Activated CD8-positive, alpha-beta T cell treated with anti-CD3 and anti-CD28 coated beads for 36 hours (primary cell): ENCODE data around the gene MRPL22. TPM values are rescaled to one million over a fixed set of nuclear protein-coding genes. Genes with fewer than 3 reads are reported as not detected.

Source experiments
- ATAC-seq: fragments of 200-7000 bp; cut with Tn5 transposase; one replicate; pipeline ENCODE4 v1.10.0; 2021; ENCODE audit warnings: mild to moderate bottlenecking, moderate library complexity
- CTCF ChIA-PET: fragments of 350-600 bp; sonication (Branson Sonifier 250); formaldehyde crosslinking; loops from one replicate; lab custom pipeline; 2021; ENCODE audit warnings: antibody characterized with exemption; lab: Charles Lee
- POLR2A ChIA-PET: fragments of 350-600 bp; sonication (Branson Sonifier 250); formaldehyde crosslinking; loops from one replicate; lab custom pipeline; 2021; ENCODE audit warnings: antibody characterized with exemption; lab: Charles Lee
- DNase-seq: peaks from one replicate; pipeline ENCODE4 v3.0.0-alpha.2; 2020
- H3K27ac Mint-ChIP-seq: one replicate; pipeline ENCODE4 v1.8.0; 2021; ENCODE audit warnings: mild to moderate bottlenecking, mixed read lengths
- H3K27me3 Mint-ChIP-seq: one replicate; pipeline ENCODE4 v1.8.0; 2021; ENCODE audit warnings: mixed read lengths
- H3K36me3 Mint-ChIP-seq: one replicate; pipeline ENCODE4 v1.8.0; 2021; ENCODE audit warnings: low read depth, mixed read lengths
- H3K4me1 Mint-ChIP-seq: one replicate; pipeline ENCODE4 v1.8.0; 2021; ENCODE audit warnings: low read depth, mixed read lengths
- H3K4me3 Mint-ChIP-seq: one replicate; pipeline ENCODE4 v1.8.0; 2021; ENCODE audit warnings: mild to moderate bottlenecking, moderate library complexity, mixed read lengths
- H3K9me3 Mint-ChIP-seq: one replicate; pipeline ENCODE4 v1.8.0; 2021; ENCODE audit warnings: mixed read lengths
- CTCF ChIP-seq: fragments of 200-600 bp; IDR thresholded peaks from one replicate; pipeline ENCODE4 v1.8.0; 2022; ENCODE audit warnings: antibody characterized with exemption, mild to moderate bottlenecking
- intact Hi-C: fragments of 100-400 bp; cut with micrococcal nuclease; formaldehyde crosslinking; loops from one replicate; pipeline ENCODE4 v1.10.0; 2022
- total RNA-seq, 2 experiments: library from RNA; stranded (reverse); gene quantifications; one replicate each; pipeline ENCODE4 v1.2.3, GENCODE V29; 2021

The MRPL22 gene
- total RNA-seq, 2 experiments from 2014 or later, result 80.4 to 84.7 TPM

GRCh38 chr5:154940375-154940771, 500 bp upstream of the MRPL22 start:
- peak overlapping the region; percentile 91 for H3K4me3 Mint-ChIP-seq
- ATAC-seq, result no peak
- peak overlapping the region; percentile 95 for H3K27ac Mint-ChIP-seq
- peak; percentile 5 for DNase-seq
- peaks cover 6% of the 10 kb centered on the region for H3K36me3 Mint-ChIP-seq
- H3K4me1 Mint-ChIP-seq, result peaks cover 46% of the 10 kb centered on the region
- ChIA-PET POLR2A (interaction anchor here (1.0 kb wide), 1 partner anchor 9 kb away, joined by 3 read pairs; no protein-coding TSS in a partner anchor), CTCF (no interaction called here)
- intact Hi-C loops, result no loop called here
- H3K27me3 Mint-ChIP-seq, result no peaks in the 10 kb centered on the region
- H3K9me3 Mint-ChIP-seq, result no peaks in the 10 kb centered on the region
- no peak for TF ChIP-seq CTCF

- CTCF ChIA-PET, result no interaction called here
These were observed 2.7 kb downstream of the MRPL22 start for GRCh38 chr5:154943527-154943926.

GRCh38 chr5:154944716-154945115, 3.8 kb downstream of the MRPL22 start:
- POLR2A ChIA-PET, result no interaction called here
- Mint-ChIP-seq H3K27ac (no peak overlapping the region), H3K4me3 (no peak overlapping the region), H3K9me3 (no peaks in the 10 kb centered on the region), H3K4me1 (peaks cover 42% of the 10 kb centered on the region), H3K27me3 (no peaks in the 10 kb centered on the region), H3K36me3 (peaks cover 6% of the 10 kb centered on the region)
- no peak for TF ChIP-seq CTCF
- intact Hi-C loops, result no loop called here
- CTCF ChIA-PET, result interaction anchor here (1.1 to 2.4 kb wide), 3 partner anchors 8 to 84 kb away, joined by 3 to 8 read pairs (median 4); no protein-coding TSS in a partner anchor
- DNase-seq (no peak), ATAC-seq (no peak)

More at GRCh38 chr5:154943527-154943926, 2.7 kb downstream of the MRPL22 start:
- no peak for ATAC-seq
- H3K4me3 Mint-ChIP-seq, result no peak overlapping the region
- peaks cover 37% of the 10 kb centered on the region for H3K4me1 Mint-ChIP-seq
- H3K27me3 Mint-ChIP-seq, result no peaks in the 10 kb centered on the region
- H3K27ac Mint-ChIP-seq, result no peak overlapping the region
- no peak for DNase-seq
- intact Hi-C loops, result no loop called here
- POLR2A ChIA-PET, result no interaction called here
- H3K9me3 Mint-ChIP-seq, result no peaks in the 10 kb centered on the region
- TF ChIP-seq CTCF, result no peak
- H3K36me3 Mint-ChIP-seq, result peaks cover 2% of the 10 kb centered on the region

GRCh38 chr5:154945695-154946301, 4.9 kb downstream of the MRPL22 start:
- H3K27me3 Mint-ChIP-seq, result no peaks in the 10 kb centered on the region
- H3K27ac Mint-ChIP-seq, result no peak overlapping the region
- peaks cover 39% of the 10 kb centered on the region for H3K4me1 Mint-ChIP-seq
- POLR2A ChIA-PET, result no interaction called here
- CTCF ChIA-PET, result interaction anchor here (0.7 to 2.4 kb wide), 7 partner anchors 8 to 85 kb away, joined by 3 to 8 read pairs (median 4); no protein-coding TSS in a partner anchor
- ATAC-seq (no peak), DNase-seq (no peak)
- H3K36me3 Mint-ChIP-seq, result peaks cover 6% of the 10 kb centered on the region
- intact Hi-C loops, result no loop called here
- peak; percentile 80 for TF ChIP-seq CTCF
- H3K9me3 Mint-ChIP-seq, result no peaks in the 10 kb centered on the region
- H3K4me3 Mint-ChIP-seq, result no peak overlapping the region

GRCh38 chr5:154947778-154948177, 6.9 kb downstream of the MRPL22 start:
- no peaks in the 10 kb centered on the region for H3K27me3 Mint-ChIP-seq
- no peak overlapping the region for H3K4me3 Mint-ChIP-seq
- CTCF ChIA-PET, result no interaction called here
- ATAC-seq, result no peak
- no peak for DNase-seq
- POLR2A ChIA-PET, result no interaction called here
- H3K4me1 Mint-ChIP-seq, result peaks cover 32% of the 10 kb centered on the region
- intact Hi-C loops, result no loop called here
- TF ChIP-seq CTCF, result no peak
- no peak overlapping the region for H3K27ac Mint-ChIP-seq
- no peaks in the 10 kb centered on the region for H3K9me3 Mint-ChIP-seq
- peaks cover 7% of the 10 kb centered on the region for H3K36me3 Mint-ChIP-seq
